ENCODE results near the gene MYO19.
"Not testable (repeated sequence)": the region's sequence is repeated elsewhere in the genome, so short reads cannot be mapped to it uniquely, and the experiment has no call there.

Gene MYO19

DNA sequence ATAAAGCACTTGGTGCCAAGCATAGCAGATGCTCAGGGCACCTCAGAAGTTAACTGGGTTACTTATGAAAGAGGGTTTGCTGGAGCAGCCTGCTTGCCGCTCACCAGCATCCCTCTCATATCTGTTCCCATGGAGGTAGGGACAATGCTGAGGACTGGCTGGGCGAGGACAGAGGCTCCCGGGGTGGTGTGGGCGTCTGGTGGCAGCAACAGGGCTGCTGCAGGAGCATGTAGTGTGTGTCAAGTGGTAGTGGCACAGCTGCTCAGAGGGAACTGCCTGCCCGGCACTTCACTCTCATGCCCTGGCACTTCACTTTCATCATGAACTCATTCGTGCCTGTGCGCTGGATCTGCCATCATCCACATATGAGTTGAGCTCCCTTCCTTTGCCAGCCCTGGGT is 75.1 kb downstream of the MYO19 start:
- no peak for DNase-seq

DNA sequence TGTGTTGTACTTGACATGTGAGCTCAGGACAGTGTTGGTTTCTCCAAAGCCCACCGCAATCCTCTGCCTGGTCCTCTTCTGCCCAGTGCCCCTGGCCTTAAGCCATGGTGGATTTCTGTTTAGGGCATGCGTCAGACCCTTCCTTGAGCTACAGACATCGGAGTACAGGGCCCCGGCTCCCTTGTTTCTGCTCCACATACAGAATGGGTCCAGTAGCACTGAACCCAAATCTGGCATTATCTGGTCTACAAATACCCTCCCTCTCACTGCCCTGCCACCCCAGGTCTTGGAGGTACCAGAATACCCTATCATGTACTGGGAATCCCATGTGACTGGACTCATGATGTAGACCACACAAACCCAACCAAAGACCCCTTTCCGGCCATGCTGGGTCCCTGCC is 75.6 kb downstream of the MYO19 start:
- no peak for DNase-seq

- DNase-seq: not testable (repeated sequence)
Observed at GRCh38 chr17:36457701-36458100, 77.0 kb downstream of the MYO19 start.

DNA sequence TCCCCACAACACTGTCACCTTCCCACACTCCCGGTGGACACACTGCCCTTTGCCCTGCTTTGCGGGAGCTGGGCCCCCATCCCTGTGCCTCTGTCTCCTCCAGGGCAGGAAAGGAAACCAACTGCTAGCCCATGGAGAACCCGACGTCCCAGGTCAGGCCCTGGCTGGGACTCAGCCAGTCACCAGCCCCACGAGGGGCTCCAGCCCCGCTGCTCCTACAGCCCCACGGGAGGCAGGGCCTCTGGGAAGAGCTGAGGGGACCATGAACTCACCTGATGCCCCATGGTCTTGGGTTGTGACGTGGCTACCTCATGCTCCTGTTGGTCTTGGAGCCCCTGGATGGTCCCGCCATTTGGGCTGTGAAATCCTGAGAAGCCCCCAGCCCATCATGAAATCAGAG is 81.8 kb downstream of the MYO19 start:
- not testable (repeated sequence) for DNase-seq

- not testable (repeated sequence) for DNase-seq
Observed at GRCh38 chr17:36449997-36450396, 84.7 kb downstream of the MYO19 start.

Measured in DMS153 (cell line).